Measurements from ENCODE around the gene EIF5B. TPM values are rescaled to one million over a fixed set of nuclear protein-coding genes. Genes with fewer than 3 reads are reported as not detected.

EIF5B gene
- total RNA-seq, 4 donors from 2014 or later: 28.1 to 53.8 (median 33.9) TPM

- TF ChIP-seq, protein P1, sequence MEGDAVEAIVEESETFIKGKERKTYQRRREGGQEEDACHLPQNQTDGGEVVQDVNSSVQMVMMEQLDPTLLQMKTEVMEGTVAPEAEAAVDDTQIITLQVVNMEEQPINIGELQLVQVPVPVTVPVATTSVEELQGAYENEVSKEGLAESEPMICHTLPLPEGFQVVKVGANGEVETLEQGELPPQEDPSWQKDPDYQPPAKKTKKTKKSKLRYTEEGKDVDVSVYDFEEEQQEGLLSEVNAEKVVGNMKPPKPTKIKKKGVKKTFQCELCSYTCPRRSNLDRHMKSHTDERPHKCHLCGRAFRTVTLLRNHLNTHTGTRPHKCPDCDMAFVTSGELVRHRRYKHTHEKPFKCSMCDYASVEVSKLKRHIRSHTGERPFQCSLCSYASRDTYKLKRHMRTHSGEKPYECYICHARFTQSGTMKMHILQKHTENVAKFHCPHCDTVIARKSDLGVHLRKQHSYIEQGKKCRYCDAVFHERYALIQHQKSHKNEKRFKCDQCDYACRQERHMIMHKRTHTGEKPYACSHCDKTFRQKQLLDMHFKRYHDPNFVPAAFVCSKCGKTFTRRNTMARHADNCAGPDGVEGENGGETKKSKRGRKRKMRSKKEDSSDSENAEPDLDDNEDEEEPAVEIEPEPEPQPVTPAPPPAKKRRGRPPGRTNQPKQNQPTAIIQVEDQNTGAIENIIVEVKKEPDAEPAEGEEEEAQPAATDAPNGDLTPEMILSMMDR (IDR thresholded peaks at IDR 0.05; ENCODE audit: low read depth): no peak
Measured at GRCh38 chr2:99377879-99378278, 40.7 kb downstream of the EIF5B start.

GRCh38 chr2:99380376-99381010 is 43.3 kb downstream of the EIF5B start:
- TF ChIP-seq, protein P1 (IDR thresholded peaks at IDR 0.05; ENCODE audit: low read depth): no peak

GRCh38 chr2:99382143-99382542 is 45.0 kb downstream of the EIF5B start:
- TF ChIP-seq, protein P1 (IDR thresholded peaks at IDR 0.05; ENCODE audit: low read depth): no peak

GRCh38 chr2:99386011-99386410 is 48.8 kb downstream of the EIF5B start:
- TF ChIP-seq, protein P1 (IDR thresholded peaks at IDR 0.05; ENCODE audit: low read depth): no peak

DNA sequence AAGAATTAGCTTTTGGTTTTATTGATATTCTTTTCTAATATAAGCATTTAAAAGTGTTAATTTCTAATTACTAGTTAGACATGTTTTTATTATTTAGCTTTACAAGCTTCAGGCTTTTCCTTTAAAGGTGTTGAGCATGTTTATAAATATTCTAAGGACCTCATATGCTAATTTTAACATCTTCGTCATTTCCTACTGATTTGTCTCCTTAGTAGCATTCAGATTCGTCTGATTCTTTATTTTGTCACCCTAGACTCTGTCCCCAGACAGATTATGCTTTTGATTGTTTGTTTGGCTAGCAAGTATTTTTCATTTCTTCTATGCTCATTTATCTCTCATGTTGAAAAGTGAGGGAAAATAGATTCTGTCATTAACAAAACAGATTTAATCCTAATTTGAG is 51.7 kb downstream of the EIF5B start:
- TF ChIP-seq, protein P1 (IDR thresholded peaks at IDR 0.05; ENCODE audit: low read depth): no peak

GRCh38 chr2:99389371-99389770 is 52.2 kb downstream of the EIF5B start:
- TF ChIP-seq, protein P1 (IDR thresholded peaks at IDR 0.05; ENCODE audit: low read depth): no peak

DNA sequence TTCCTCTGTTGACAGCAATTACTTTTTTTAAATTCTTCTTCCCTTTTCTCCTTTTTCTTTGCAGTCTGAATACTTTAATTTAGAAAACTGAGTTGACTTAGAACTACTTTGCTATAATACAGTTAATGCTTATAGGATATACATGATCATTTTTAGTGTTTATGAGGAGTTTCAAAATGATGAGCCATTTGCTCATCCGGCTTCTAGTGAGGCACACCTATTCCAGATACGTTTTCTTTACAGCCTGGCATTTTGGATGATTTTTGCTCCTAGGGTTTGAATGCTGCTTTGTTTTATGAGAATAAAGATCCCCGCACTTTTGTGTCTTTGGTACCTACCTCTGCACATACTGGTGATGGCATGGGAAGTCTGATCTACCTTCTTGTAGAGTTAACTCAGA is 52.8 kb downstream of the EIF5B start:
- TF ChIP-seq, protein P1 (IDR thresholded peaks at IDR 0.05; ENCODE audit: low read depth): no peak
